Ascending aorta (tissue), 2 donors: ENCODE results near the gene FZD2. TPM values are rescaled to one million over a fixed set of nuclear protein-coding genes. Genes with fewer than 3 reads are reported as not detected.

Source experiments
- DNase-seq, 2 donors: peaks; one replicate each; pipeline ENCODE4 v3.0.0-alpha.2; 2019; ENCODE audit warnings: low spot score in 2 of 2
- H3K27ac ChIP-seq, 2 donors: fragments of 200-600 bp; sonication (generic); one replicate each; pipeline ENCODE4 v1.5.1; 2016 to 2017; ENCODE audit warnings: mild to moderate bottlenecking in 1 of 2
- H3K27me3 ChIP-seq: fragments of 200-600 bp; sonication (generic); one replicate; pipeline ENCODE4 v1.5.1; 2017
- H3K36me3 ChIP-seq, 2 donors: fragments of 200-600 bp; sonication (generic); one replicate each; pipeline ENCODE4 v1.5.1; 2016
- H3K4me1 ChIP-seq, 2 donors: fragments of 200-600 bp; sonication (generic); one replicate each; pipeline ENCODE4 v1.5.1; 2016 to 2017; ENCODE audit warnings: mild to moderate bottlenecking in 1 of 2
- H3K4me3 ChIP-seq, 2 donors: fragments of 200-600 bp; sonication (generic); one replicate each; pipeline ENCODE4 v1.5.1; 2016 to 2017; ENCODE audit warnings: mild to moderate bottlenecking in 1 of 2
- H3K9me3 ChIP-seq, 2 donors: fragments of 200-600 bp; sonication (generic); one replicate each; pipeline ENCODE4 v1.5.1; 2016
- intact Hi-C: fragments of 100-400 bp; cut with DNase I; formaldehyde crosslinking; loops from one replicate; pipeline ENCODE4 v1.15.1; 2023
- total RNA-seq: library from RNA; depleted of rRNA; stranded (reverse); fragments of >200 nt; gene quantifications from one replicate; pipeline ENCODE4 v1.1.0, GENCODE V29; 2016
- TF ChIP-seq, protein P1 (sequence below), 3 experiments: fragments of 200-600 bp in 2 of 3; fragments of 450-650 bp in 1 of 3; sonication (generic) in 2 of 3; IDR thresholded peaks; one replicate each; pipeline ENCODE4 v1.5.1; 2016 to 2019; ENCODE audit warnings: antibody characterized with exemption in 3 of 3, mild to moderate bottlenecking in 1 of 3, moderate library complexity in 1 of 3

The FZD2 gene
- total RNA-seq, 1 donor from 2014 or later, result 32.7 TPM

DNA sequence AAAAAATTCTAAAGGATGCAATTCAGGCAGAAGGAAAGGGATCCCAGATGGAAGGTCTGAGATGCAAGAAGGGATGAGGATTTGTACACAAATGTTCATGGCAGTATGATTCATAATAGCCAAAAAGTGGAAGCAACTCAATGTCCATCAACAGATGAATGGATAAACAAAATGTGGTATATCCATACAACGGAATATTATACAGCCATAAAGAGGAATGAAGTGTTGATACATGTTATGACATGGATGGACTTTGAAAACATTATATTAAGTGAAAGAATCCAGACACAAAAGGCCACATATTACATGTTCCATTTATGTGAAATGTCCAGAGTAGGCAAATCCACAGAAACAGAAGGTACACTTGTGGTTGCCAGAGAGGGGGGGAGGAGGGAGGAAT is 30.2 kb upstream of the FZD2 start:
- no peaks in the 10 kb centered on the region for H3K27me3 ChIP-seq
- no peaks in the 10 kb centered on the region for H3K9me3 ChIP-seq
- no peaks in the 10 kb centered on the region for H3K36me3 ChIP-seq
- intact Hi-C loops, result no loop called here
- no peak overlapping the region for H3K4me3 ChIP-seq
- no peak for DNase-seq
- TF ChIP-seq, protein P1, sequence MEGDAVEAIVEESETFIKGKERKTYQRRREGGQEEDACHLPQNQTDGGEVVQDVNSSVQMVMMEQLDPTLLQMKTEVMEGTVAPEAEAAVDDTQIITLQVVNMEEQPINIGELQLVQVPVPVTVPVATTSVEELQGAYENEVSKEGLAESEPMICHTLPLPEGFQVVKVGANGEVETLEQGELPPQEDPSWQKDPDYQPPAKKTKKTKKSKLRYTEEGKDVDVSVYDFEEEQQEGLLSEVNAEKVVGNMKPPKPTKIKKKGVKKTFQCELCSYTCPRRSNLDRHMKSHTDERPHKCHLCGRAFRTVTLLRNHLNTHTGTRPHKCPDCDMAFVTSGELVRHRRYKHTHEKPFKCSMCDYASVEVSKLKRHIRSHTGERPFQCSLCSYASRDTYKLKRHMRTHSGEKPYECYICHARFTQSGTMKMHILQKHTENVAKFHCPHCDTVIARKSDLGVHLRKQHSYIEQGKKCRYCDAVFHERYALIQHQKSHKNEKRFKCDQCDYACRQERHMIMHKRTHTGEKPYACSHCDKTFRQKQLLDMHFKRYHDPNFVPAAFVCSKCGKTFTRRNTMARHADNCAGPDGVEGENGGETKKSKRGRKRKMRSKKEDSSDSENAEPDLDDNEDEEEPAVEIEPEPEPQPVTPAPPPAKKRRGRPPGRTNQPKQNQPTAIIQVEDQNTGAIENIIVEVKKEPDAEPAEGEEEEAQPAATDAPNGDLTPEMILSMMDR (IDR thresholded peaks at IDR 0.05), result no peak
- no peak overlapping the region for H3K27ac ChIP-seq
- H3K4me1 ChIP-seq, result no peaks in the 10 kb centered on the region

DNA sequence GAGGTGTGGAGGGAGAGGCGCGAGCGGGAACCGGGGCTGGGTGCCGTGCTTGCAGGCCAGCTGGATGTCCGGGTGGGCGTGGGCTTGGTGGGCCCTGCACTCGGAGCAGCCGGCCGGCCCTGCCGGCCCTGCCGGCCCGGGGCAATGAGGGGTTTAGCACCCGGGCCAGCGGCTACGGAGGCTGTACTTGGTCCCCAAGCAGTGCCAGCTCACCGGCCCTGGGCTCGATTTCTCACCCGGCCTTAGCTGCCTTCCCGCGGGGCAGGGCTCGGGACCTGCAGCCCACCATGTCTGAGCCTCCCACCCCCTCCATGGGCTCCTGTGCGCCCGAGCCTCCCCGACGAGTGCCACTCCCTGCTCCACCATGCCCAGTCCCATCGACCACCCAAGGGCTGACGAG is 29.3 kb upstream of the FZD2 start:
- Histone ChIP-seq H3K9me3 (no peaks in the 10 kb centered on the region), H3K27ac (no peak overlapping the region), H3K36me3 (no peaks in the 10 kb centered on the region), H3K27me3 (no peaks in the 10 kb centered on the region), H3K4me3 (no peak overlapping the region), H3K4me1 (no peaks in the 10 kb centered on the region)
- TF ChIP-seq, protein P1 (IDR thresholded peaks at IDR 0.05), result no peak
- intact Hi-C loops, result no loop called here
- DNase-seq, result no peak

DNA sequence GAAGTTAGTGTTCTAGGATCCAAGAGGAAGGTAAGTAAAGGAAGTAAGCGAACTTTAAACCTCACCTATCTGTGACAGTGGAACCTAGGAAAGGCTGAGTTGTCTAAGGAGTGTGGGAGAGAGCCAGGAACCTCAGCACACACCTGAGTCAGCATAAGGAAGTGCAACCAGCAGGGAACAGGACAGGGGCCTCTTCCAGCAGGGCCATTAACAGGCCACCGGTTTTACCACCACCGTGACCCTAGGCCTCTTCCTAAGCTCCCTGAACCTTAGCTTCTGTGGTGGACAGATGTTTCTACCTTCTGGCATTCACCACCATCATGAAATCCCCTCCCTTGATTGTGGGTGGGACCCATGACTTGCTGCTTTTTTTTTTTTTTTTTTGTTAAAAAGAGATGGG is 27.4 kb upstream of the FZD2 start:
- H3K9me3 ChIP-seq, result no peaks in the 10 kb centered on the region
- intact Hi-C loops, result loop anchor here (10.0 kb wide), 1 partner anchor 55 kb away; no protein-coding TSS in a partner anchor
- no peaks in the 10 kb centered on the region for H3K27me3 ChIP-seq
- H3K4me3 ChIP-seq, result no peak overlapping the region
- no peaks in the 10 kb centered on the region for H3K36me3 ChIP-seq
- TF ChIP-seq, protein P1 (IDR thresholded peaks at IDR 0.05), result no peak
- H3K27ac ChIP-seq, result no peak overlapping the region
- peaks cover 5% of the 10 kb centered on the region in 2 donors for H3K4me1 ChIP-seq
- no peak for DNase-seq

DNA sequence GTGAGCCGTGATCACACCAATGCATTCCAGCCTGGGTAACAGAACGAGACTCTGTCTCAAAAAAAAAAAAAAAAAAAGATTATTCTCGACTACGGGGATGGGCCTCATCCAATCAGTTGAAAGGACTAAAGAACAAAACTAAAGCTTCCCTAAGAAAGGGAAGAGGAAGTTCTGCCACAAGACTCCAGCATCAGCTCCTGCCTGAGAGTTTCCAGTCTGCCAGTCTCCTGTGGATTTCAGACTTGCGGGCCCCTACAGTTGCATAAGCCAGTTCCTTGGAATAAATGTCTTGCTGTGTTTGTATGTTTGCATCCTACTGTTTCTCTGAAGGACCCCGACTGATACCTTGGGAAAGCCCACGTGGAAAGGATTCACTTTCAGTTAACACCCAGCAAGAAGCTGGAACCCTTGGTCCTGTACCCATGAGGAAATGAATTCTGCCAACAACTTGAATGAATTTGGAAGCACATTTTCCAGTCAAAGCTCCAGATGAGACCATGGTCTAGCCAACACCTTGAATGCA is 26.3 kb upstream of the FZD2 start:
- DNase-seq, result no peak
- Histone ChIP-seq H3K27ac (no peak overlapping the region), H3K36me3 (no peaks in the 10 kb centered on the region), H3K4me3 (no peak overlapping the region), H3K9me3 (no peaks in the 10 kb centered on the region), H3K27me3 (no peaks in the 10 kb centered on the region), H3K4me1 (peaks cover 5% of the 10 kb centered on the region in 2 donors)
- intact Hi-C loops, result loop anchor here (10.0 kb wide), 1 partner anchor 54 kb away; no protein-coding TSS in a partner anchor
- TF ChIP-seq, protein P1 (IDR thresholded peaks at IDR 0.05), result no peak

DNA sequence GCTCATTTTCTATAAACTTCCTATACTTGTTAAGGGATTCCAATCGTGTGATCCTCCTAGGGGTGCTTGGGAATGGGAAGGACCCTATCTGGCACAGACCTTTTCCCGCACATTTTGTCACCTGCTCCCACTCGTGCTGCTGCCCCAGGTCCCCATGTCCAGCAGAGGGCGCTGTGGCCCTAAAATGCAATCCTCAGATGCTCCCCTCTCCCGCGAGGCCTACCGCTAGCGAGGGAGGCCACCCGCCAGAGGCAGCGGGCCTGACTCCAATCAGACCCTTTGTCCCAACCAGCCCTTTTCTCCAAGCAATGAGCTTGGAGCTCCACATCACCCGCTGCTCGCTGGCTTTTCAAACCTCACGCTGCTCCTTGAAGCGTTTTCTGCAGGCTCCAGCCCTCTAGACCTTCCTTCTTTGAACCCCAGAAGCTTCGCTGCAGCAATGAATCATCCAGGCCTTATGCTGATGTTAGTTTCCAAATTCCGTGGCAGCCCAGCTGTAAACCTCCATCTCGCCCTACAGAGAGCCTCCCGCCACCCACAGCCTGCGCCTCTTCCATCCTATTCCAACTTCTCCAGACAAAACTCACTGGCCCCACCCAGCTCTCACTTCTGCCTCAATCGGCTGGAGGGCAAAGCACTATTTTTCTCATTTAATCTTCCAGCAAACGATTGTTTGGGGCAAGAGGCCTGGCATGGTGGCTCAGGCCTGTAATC is 23.6 kb upstream of the FZD2 start:
- intact Hi-C loops, result loop anchor here (1.0 to 10.0 kb wide), 3 partner anchors 24 to 103 kb away; partner anchors contain the start of gene FZD2
- Histone ChIP-seq H3K4me3 (peak overlapping the region in 1 of 2 donors; percentile 49), H3K4me1 (peaks cover 5% of the 10 kb centered on the region in 2 donors), H3K27me3 (no peaks in the 10 kb centered on the region), H3K27ac (peak overlapping the region; percentile 62 to 74), H3K36me3 (no peaks in the 10 kb centered on the region), H3K9me3 (no peaks in the 10 kb centered on the region)
- TF ChIP-seq, protein P1 (IDR thresholded peaks at IDR 0.05), result peak; percentile 93 to 98 (median 98)
- peak in 1 of 2 donors; percentile 93 for DNase-seq
